Loucy (cell line): Measurements from ENCODE around the gene HLA-DOA.

ENCODE experiments used
- EZH2phosphoT487 ChIP-seq: fragments of 200-600 bp; IDR thresholded peaks from 2 replicates; pipeline ENCODE4 v1.6.1; 2018; ENCODE audit warnings: antibody characterized with exemption, mild to moderate bottlenecking, moderate library complexity, borderline replicate concordance
- TF ChIP-seq, protein P1 (sequence below): fragments of 200-600 bp; sonication (generic); conservative IDR thresholded peaks from 2 replicates; pipeline ENCODE4 v1.5.1; 2014; ENCODE audit warnings: mild to moderate bottlenecking, antibody characterized with exemption, low read length

DNA sequence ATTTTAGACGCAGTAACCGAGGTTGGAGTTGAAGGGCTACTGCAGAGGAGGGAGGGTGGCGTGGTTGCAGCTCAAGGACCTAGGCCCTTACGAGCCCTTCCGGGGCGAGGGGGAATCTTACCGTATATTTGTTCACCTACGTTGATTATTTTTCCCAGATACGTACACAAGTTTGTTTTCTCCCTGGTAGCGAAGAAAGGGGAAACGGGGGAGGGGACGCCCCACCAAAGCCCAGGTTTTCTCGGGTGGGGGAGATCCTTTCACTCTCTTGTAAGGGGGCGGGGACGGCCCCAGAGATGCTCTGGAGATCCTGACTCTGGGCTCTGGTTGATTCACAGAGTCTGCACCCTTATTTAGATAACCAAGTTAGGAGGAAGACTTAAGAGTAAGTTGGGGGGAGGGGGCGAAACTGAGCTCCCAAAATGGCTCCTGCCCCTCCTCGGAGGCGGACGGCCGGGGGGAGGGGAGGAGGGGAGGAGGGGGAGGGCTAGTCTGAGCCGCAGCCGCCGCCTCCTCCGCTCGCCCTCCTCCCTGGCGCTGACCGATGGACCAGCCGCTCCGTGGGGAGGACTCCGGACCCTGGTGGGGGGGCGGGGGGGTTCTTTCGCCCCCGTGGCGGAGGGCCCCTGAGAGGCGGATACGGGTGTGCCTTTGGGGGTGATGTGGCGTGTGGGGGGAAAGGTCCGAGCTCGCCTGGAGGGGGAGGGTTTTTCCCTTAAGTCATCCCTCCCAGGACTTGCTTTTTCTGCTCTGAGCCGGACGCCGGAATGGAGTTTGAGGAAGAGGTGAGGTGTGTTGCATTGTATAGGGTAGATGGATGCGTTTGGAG is 38.8 kb downstream of the HLA-DOA start:
- TF ChIP-seq, protein P1, sequence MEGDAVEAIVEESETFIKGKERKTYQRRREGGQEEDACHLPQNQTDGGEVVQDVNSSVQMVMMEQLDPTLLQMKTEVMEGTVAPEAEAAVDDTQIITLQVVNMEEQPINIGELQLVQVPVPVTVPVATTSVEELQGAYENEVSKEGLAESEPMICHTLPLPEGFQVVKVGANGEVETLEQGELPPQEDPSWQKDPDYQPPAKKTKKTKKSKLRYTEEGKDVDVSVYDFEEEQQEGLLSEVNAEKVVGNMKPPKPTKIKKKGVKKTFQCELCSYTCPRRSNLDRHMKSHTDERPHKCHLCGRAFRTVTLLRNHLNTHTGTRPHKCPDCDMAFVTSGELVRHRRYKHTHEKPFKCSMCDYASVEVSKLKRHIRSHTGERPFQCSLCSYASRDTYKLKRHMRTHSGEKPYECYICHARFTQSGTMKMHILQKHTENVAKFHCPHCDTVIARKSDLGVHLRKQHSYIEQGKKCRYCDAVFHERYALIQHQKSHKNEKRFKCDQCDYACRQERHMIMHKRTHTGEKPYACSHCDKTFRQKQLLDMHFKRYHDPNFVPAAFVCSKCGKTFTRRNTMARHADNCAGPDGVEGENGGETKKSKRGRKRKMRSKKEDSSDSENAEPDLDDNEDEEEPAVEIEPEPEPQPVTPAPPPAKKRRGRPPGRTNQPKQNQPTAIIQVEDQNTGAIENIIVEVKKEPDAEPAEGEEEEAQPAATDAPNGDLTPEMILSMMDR, result no peak
- TF ChIP-seq EZH2phosphoT487, result no peak
